PC-3 (cell line): ENCODE measurements around the gene CLIP1. TPM values are rescaled to one million over a fixed set of nuclear protein-coding genes. Genes with fewer than 3 reads are reported as not detected.

Experiments used
- ATAC-seq: fragments of 200-7000 bp; cut with Tn5 transposase; 2 replicates; pipeline ENCODE4 v1.9.1; 2020; ENCODE audit warnings: mild to moderate bottlenecking, moderate library complexity
- BruUV-seq: library from RNA; stranded (reverse); fragments of 400-500 nt; replicated peaks from 2 replicates; lab custom pipeline; 2021; lab: Mats Ljungman, UMichigan
- CTCF ChIA-PET: fragments of 300-600 bp; sonication (Branson Sonifier 250); formaldehyde crosslinking; loops from one replicate; lab custom pipeline; 2022; ENCODE audit warnings: antibody characterized with exemption; lab: Charles Lee
- POLR2A ChIA-PET: fragments of 300-600 bp; sonication (Branson Sonifier 250); formaldehyde crosslinking; loops from one replicate; lab custom pipeline; 2022; ENCODE audit warnings: antibody characterized with exemption; ENCODE audit not compliant: unreplicated experiment; lab: Charles Lee
- DNase-seq: peaks from one replicate; pipeline ENCODE4 v3.0.0-alpha.2; 2015
- H2AFZ ChIP-seq: fragments of 300-600 bp; sonication (generic); 2 replicates; pipeline ENCODE4 v1.6.0; 2016; ENCODE audit warnings: antibody characterized with exemption, low read length
- H3F3A ChIP-seq: fragments of 300-600 bp; sonication (generic); one replicate; pipeline ENCODE4 v1.6.0; 2017; ENCODE audit warnings: antibody characterized with exemption, low read length, control low read depth, mild to moderate bottlenecking; ENCODE audit not compliant: unreplicated experiment
- H3K27ac ChIP-seq: fragments of 300-600 bp; sonication (generic); 2 replicates; pipeline ENCODE4 v1.5.1; 2016; ENCODE audit warnings: mild to moderate bottlenecking, low read length
- H3K27me3 ChIP-seq: fragments of 300-600 bp; sonication (generic); 2 replicates; pipeline ENCODE4 v1.6.1; 2016; ENCODE audit warnings: low read length, mixed read lengths
- H3K36me3 ChIP-seq: fragments of 300-600 bp; sonication (generic); 2 replicates; pipeline ENCODE4 v1.6.1; 2016; ENCODE audit warnings: low read depth, mixed run types, low read length, mixed read lengths
- H3K4me1 ChIP-seq: fragments of 300-600 bp; sonication (generic); 2 replicates; pipeline ENCODE4 v1.5.1; 2016; ENCODE audit warnings: low read length; ENCODE audit not compliant: insufficient read depth
- H3K4me2 ChIP-seq: fragments of 300-600 bp; sonication (generic); 2 replicates; pipeline ENCODE4 v1.6.0; 2016; ENCODE audit warnings: low read length
- H3K4me3 ChIP-seq: fragments of 300-600 bp; sonication (generic); 2 replicates; pipeline ENCODE4 v1.5.1; 2016; ENCODE audit warnings: mild to moderate bottlenecking, low read length, mixed read lengths
- H3K79me2 ChIP-seq: fragments of 300-600 bp; sonication (generic); 2 replicates; pipeline ENCODE4 v1.6.1; 2017; ENCODE audit warnings: low read length, mixed read lengths
- H3K9ac ChIP-seq: fragments of 300-600 bp; sonication (generic); 2 replicates; pipeline ENCODE4 v1.6.0; 2016; ENCODE audit warnings: mild to moderate bottlenecking, low read length
- H3K9me2 ChIP-seq: fragments of 300-600 bp; sonication (generic); replicated peaks from 2 replicates; pipeline ENCODE4 v1.6.1; 2016; ENCODE audit warnings: mixed run types, low read length, mixed read lengths
- H3K9me3 ChIP-seq: fragments of 300-600 bp; sonication (generic); 2 replicates; pipeline ENCODE4 v1.6.1; 2016; ENCODE audit warnings: low read length, mixed read lengths
- H4K20me1 ChIP-seq: fragments of 300-600 bp; sonication (generic); 2 replicates; pipeline ENCODE4 v1.6.1; 2016; ENCODE audit warnings: low read length, mixed read lengths
- EZH2 ChIP-seq: fragments of 300-600 bp; sonication (generic); IDR thresholded peaks from one replicate; pipeline ENCODE4 v1.6.1; 2017; ENCODE audit warnings: antibody characterized with exemption, mild to moderate bottlenecking, low read length; ENCODE audit not compliant: unreplicated experiment
- EZH2phosphoT487 ChIP-seq: fragments of 300-600 bp; sonication (generic); IDR thresholded peaks from 2 replicates; pipeline ENCODE4 v1.6.1; 2018; ENCODE audit warnings: mild to moderate bottlenecking, antibody characterized with exemption, low read length, borderline replicate concordance
- intact Hi-C: fragments of 100-400 bp; cut with micrococcal nuclease; formaldehyde crosslinking; loops from 2 replicates; pipeline ENCODE4 v1.9.0; 2023
- total RNA-seq: library from RNA; depleted of rRNA; stranded (reverse); fragments of >200 nt; gene quantifications from 2 replicates; pipeline ENCODE4 v1.2.3, GENCODE V29; 2014
- TF ChIP-seq, protein P1 (sequence below): fragments of 300-600 bp; sonication (generic); conservative IDR thresholded peaks from 2 replicates; pipeline ENCODE4 v1.5.1; 2017; ENCODE audit warnings: antibody characterized with exemption, low read depth, mild to moderate bottlenecking, low read length

Gene CLIP1
- total RNA-seq, 1 experiment from 2014 or later, result 46.4 TPM

DNA sequence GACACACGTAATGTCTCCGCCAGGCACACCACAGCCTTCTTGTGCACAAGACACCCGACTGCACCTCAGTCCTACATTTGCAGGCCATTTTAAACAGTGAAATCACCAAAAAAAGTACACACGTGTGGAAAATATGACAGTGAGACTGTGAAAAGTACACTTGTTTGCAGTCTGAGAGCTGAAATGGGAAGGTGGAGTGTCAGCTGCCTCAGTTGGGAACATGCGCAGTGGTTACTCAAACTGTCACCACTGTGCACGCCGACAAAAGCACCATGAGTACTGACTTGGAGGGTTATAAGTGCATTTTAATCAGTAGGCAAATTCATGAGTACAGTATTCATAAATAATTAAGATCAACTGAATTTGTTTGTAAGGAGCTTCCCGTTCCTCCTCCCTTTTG is 171.9 kb downstream of the CLIP1 start:
- ChIA-PET POLR2A (no interaction called here), CTCF (no interaction called here)
- no peak overlapping the region for H3K27ac ChIP-seq

GRCh38 chr12:122250047-122250446 is 172.4 kb downstream of the CLIP1 start:
- Histone ChIP-seq H3K79me2 (no peaks in the 10 kb centered on the region), H3K4me3 (no peak overlapping the region), H4K20me1 (no peaks in the 10 kb centered on the region), H2AFZ (no peak overlapping the region), H3K9me3 (no peaks in the 10 kb centered on the region), H3K4me1 (no peaks in the 10 kb centered on the region), H3F3A (no peaks in the 10 kb centered on the region), H3K4me2 (no peak overlapping the region), H3K36me3 (peaks cover 3% of the 10 kb centered on the region; the same call in 1 of the 2 replicates), H3K27ac (no peak overlapping the region), H3K9ac (no peak overlapping the region), H3K9me2 (no peaks in the 10 kb centered on the region), H3K27me3 (no peaks in the 10 kb centered on the region)
- CTCF ChIA-PET, result no interaction called here
- intact Hi-C loops, result no loop called here
- BruUV-seq, result no TSS peak
- POLR2A ChIA-PET, result no interaction called here
- TF ChIP-seq EZH2, result no peak
- TF ChIP-seq EZH2phosphoT487, result no peak
- TF ChIP-seq, protein P1, sequence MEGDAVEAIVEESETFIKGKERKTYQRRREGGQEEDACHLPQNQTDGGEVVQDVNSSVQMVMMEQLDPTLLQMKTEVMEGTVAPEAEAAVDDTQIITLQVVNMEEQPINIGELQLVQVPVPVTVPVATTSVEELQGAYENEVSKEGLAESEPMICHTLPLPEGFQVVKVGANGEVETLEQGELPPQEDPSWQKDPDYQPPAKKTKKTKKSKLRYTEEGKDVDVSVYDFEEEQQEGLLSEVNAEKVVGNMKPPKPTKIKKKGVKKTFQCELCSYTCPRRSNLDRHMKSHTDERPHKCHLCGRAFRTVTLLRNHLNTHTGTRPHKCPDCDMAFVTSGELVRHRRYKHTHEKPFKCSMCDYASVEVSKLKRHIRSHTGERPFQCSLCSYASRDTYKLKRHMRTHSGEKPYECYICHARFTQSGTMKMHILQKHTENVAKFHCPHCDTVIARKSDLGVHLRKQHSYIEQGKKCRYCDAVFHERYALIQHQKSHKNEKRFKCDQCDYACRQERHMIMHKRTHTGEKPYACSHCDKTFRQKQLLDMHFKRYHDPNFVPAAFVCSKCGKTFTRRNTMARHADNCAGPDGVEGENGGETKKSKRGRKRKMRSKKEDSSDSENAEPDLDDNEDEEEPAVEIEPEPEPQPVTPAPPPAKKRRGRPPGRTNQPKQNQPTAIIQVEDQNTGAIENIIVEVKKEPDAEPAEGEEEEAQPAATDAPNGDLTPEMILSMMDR, result no peak
- no peak for ATAC-seq
- no peak for DNase-seq

More for the DNA sequence above, 171.9 kb downstream of the CLIP1 start:
- no peak for DNase-seq
- ATAC-seq, result no peak
- Histone ChIP-seq H3K9ac (no peak overlapping the region), H3K4me3 (no peak overlapping the region), H4K20me1 (no peaks in the 10 kb centered on the region), H2AFZ (no peak overlapping the region), H3F3A (no peaks in the 10 kb centered on the region), H3K4me2 (no peak overlapping the region), H3K27me3 (no peaks in the 10 kb centered on the region), H3K9me2 (no peaks in the 10 kb centered on the region), H3K4me1 (no peaks in the 10 kb centered on the region), H3K79me2 (no peaks in the 10 kb centered on the region), H3K36me3 (peaks cover 3% of the 10 kb centered on the region; the same call in 1 of the 2 replicates), H3K9me3 (no peaks in the 10 kb centered on the region)
- BruUV-seq, result no TSS peak
- intact Hi-C loops, result no loop called here
- TF ChIP-seq, protein P1, result no peak
- TF ChIP-seq EZH2, result no peak
- no peak for TF ChIP-seq EZH2phosphoT487

- no peaks in the 10 kb centered on the region for H3K27me3 ChIP-seq
- H3K4me2 ChIP-seq, result no peak overlapping the region
- DNase-seq (no peak), ATAC-seq (no peak)
- ChIA-PET POLR2A (no interaction called here), CTCF (no interaction called here)
- no peaks in the 10 kb centered on the region for H3K79me2 ChIP-seq
- H3K36me3 ChIP-seq, result peaks cover 6% of the 10 kb centered on the region; the same call in 1 of the 2 replicates
- no peaks in the 10 kb centered on the region for H3F3A ChIP-seq
- intact Hi-C loops, result no loop called here
- TF ChIP-seq, protein P1, result no peak
- no peak for TF ChIP-seq EZH2phosphoT487
- TF ChIP-seq EZH2, result no peak
- H3K27ac ChIP-seq, result no peak overlapping the region
- H2AFZ ChIP-seq, result no peak overlapping the region
- H3K4me3 ChIP-seq, result no peak overlapping the region
- H4K20me1 ChIP-seq, result no peaks in the 10 kb centered on the region
- no peak overlapping the region for H3K9ac ChIP-seq
- no peaks in the 10 kb centered on the region for H3K9me3 ChIP-seq
- no peaks in the 10 kb centered on the region for H3K9me2 ChIP-seq
- no TSS peak for BruUV-seq
- no peaks in the 10 kb centered on the region for H3K4me1 ChIP-seq
Observed at GRCh38 chr12:122245553-122245952, 176.9 kb downstream of the CLIP1 start.
